GM12874 (cell line): Measurements from ENCODE around the gene CFDP1.

ENCODE experiments used
- CTCF ChIP-seq: IDR thresholded peaks from 2 replicates; pipeline ENCODE4 v1.5.1; 2011; ENCODE audit warnings: low read depth, mild to moderate bottlenecking, control low read depth, low read length, moderate library complexity; ENCODE audit not compliant: insufficient read depth

The CFDP1 gene

DNA sequence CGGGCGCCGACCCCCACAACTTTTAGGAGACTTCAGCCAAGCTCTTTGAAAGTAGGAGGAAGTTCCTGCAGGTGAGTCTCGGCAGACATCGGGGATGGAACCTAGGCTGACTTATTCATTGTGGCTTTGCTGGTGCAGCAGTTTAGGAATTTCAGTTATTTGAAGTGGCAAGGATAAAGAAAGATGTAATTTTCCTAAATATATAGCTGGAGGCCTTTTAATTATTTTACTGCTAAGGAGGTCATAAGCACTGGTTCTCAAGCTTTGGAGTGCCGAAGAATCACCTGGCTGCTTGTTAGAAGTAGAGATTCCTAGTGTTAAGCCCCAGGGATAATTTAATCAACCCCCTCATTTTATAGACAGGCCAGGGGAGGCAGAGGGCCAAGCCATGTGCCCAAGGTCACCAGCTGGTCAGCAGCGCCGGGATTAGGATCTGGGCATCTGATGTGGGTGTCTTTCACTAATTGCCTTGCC is 152.9 kb downstream of the CFDP1 start:
- TF ChIP-seq CTCF, result no peak

DNA sequence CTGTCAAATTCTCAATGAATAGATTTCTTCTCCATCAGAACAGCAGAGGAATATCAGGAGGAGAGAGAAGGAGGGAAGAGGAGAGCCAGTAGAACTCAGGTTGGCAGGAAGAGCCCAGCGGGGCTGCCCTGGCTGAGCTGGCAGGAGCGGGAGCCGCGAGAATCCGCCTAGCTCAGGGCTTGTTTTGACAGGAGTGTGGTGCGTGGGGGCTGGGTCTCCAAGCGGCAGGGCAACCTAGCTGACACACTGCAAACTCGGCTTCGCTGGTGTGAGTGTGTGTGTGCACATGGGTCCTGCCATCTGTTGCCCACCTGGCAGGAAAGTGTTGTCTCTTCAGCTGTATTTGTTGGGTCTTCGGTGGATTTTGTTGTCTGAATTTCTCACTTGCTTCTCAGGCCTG is 154.0 kb downstream of the CFDP1 start:
- TF ChIP-seq CTCF, result no peak

DNA sequence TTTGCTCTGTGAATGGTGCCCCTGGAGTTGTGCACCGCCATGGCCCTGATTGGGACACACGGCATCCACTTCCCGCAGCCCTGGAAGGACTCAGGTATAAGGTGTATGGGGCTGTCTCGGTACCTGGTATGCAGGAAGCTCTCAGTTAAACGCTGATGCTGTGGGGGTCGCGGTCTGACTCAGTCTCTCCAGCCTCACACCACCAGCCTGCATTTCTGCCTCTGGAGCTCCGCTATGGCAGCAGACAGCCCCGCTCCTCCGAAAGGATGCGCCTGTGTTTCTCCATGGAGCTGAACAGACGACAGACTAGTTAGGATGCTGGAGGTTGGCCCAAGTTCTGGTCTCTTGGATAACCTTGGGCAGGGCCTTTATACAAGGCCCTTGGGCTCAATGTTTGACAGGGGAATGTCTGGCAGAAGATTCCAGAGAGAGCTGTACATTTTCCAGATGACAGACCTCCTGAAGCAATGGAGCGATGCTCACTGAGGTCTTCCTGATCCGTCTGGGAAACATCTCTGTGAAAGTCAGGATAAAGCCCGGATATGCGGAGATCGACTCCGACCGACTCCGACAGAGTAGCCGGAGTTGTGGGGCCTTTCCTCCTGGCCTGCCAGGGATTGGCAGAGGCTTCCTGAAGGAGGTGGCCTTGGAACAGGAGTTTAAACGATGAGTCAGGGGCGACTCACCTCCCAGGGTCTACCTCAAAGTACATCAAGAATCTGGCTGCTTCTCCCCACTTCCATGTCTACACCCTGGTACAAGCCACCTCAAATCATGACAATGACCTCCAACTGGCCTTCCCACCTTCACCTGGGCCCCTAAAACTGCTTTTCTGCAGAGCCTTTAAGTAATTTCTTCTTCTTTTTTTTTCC is 160.0 kb downstream of the CFDP1 start:
- TF ChIP-seq CTCF, result no peak

DNA sequence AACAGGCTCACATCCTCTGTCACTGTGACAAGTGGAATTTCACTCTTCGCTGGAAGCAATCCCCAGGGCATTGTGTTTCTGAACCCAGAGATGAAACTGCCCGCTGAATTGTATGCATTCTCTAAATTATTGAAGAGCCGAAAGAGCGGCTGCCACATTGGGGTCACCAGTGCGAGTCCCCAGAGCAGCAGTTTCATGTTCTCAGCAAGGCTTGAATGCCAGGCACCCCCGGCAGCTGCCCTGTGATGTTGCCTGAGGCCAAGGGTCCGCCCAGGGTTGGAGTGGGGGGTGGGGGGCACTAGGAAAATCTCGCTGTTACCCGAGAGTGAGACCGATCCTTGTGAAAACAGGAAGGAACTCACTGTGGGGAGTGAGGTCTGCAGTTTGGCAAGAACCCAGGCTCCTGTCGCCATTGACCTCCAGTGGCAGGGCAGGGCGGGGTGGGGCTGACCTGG is 161.2 kb downstream of the CFDP1 start:
- no peak for TF ChIP-seq CTCF

GRCh38 chr16:75271441-75272096 is 161.7 kb downstream of the CFDP1 start:
- TF ChIP-seq CTCF, result no peak

GRCh38 chr16:75267631-75268264 is 165.6 kb downstream of the CFDP1 start:
- TF ChIP-seq CTCF, result no peak
